ENCODE results near the gene SYT2.

SYT2 gene

DNA sequence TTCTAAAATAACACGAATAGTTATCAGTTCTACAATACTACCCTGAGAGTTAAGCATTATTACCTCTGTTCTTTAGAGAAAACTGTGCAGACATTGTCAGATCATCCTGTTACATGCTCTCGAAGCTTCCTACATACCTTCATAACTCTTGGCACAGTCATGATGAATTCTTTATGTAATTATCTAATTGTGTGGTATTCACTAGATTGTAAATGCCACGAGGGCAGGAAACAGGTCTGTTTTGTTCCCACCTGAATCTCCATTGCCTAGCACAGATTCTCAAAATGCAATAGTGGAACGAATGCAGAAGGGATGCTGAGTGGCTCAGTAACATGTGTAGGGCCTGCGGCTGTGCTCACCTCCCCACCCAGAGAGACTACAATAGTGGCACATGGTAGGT is 3.4 kb downstream of the SYT2 start:
- H3K9ac ChIP-seq (ENCODE audit: low read depth in 1 of 2, low read length in 2 of 2): no peak overlapping the region
- no peak overlapping the region for H3K4me3 ChIP-seq (ENCODE audit: low read depth in 1 of 2, low read length in 2 of 2)
- no peaks in the 10 kb centered on the region for H3K36me3 ChIP-seq (ENCODE audit: control insufficient read depth in 1 of 2, insufficient read depth in 2 of 2, low read length in 2 of 2)
- H3K27ac ChIP-seq (ENCODE audit: low read depth, low read length): no peak overlapping the region
- H3K9me3 ChIP-seq (ENCODE audit: control insufficient read depth in 1 of 2, low read length in 2 of 2): no peaks in the 10 kb centered on the region
- H3K27me3 ChIP-seq (ENCODE audit: control insufficient read depth in 1 of 2, insufficient read depth in 2 of 2, low read length in 2 of 2): peaks cover 49 to 55% of the 10 kb centered on the region in 2 donors
- peaks cover 9 to 11% of the 10 kb centered on the region in 2 donors for H3K4me1 ChIP-seq (ENCODE audit: control insufficient read depth in 1 of 2, insufficient read depth in 2 of 2, low read length in 2 of 2)

DNA sequence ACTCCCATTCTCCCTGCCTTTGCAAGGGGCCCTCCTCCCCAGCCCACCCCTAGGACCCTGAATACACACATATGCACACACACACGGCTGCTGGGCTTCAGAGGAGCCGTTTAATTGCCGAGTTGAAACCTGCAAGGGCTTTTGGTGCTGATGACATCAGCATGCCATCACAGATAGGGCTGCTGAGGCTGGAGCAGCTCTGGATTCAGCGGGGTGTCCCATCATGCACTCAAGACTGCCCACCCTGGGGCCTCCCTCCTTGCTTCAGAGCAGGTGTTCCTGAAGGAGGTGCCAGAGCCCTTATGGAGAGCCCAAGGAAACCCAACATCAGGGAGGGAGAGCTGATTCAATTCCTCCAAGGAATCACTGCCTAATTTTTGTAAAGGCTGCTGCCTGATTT is 5.7 kb downstream of the SYT2 start:
- H3K27me3 ChIP-seq (ENCODE audit: control insufficient read depth in 1 of 2, insufficient read depth in 2 of 2, low read length in 2 of 2): peaks cover 37 to 40% of the 10 kb centered on the region in 2 donors
- H3K4me3 ChIP-seq (ENCODE audit: low read depth in 1 of 2, low read length in 2 of 2): no peak overlapping the region
- no peaks in the 10 kb centered on the region for H3K9me3 ChIP-seq (ENCODE audit: control insufficient read depth in 1 of 2, low read length in 2 of 2)
- H3K9ac ChIP-seq (ENCODE audit: low read depth in 1 of 2, low read length in 2 of 2): no peak overlapping the region
- no peak overlapping the region for H3K27ac ChIP-seq (ENCODE audit: low read depth, low read length)
- H3K4me1 ChIP-seq (ENCODE audit: control insufficient read depth in 1 of 2, insufficient read depth in 2 of 2, low read length in 2 of 2): peaks cover 3 to 4% of the 10 kb centered on the region in 2 donors
- H3K36me3 ChIP-seq (ENCODE audit: control insufficient read depth in 1 of 2, insufficient read depth in 2 of 2, low read length in 2 of 2): no peaks in the 10 kb centered on the region

DNA sequence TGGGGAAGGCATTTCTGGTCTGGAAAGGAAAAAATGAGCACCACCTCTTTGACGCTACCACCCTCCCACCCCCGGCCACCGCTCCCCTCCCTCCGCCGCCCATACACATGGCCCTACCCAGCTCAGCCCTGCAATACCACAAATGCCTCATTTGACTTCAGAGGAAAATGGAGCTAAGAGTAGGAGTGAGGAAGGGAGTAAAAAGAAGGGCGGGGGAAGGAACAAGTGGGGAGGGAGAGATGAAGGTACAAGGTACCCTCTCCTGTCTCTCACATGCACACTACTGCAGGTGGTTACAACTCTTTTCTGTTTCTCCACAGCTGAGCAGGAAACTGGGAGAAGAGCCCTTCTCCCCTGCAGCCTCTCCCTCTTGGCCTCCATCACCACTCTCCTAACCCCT is 7.1 kb downstream of the SYT2 start:
- Histone ChIP-seq H3K27ac (ENCODE audit: low read depth, low read length) (no peak overlapping the region), H3K27me3 (ENCODE audit: control insufficient read depth in 1 of 2, insufficient read depth in 2 of 2, low read length in 2 of 2) (peaks cover 23 to 29% of the 10 kb centered on the region in 2 donors), H3K4me1 (ENCODE audit: control insufficient read depth in 1 of 2, insufficient read depth in 2 of 2, low read length in 2 of 2) (no peaks in the 10 kb centered on the region), H3K4me3 (ENCODE audit: low read depth in 1 of 2, low read length in 2 of 2) (no peak overlapping the region), H3K36me3 (ENCODE audit: control insufficient read depth in 1 of 2, insufficient read depth in 2 of 2, low read length in 2 of 2) (no peaks in the 10 kb centered on the region), H3K9ac (ENCODE audit: low read depth in 1 of 2, low read length in 2 of 2) (no peak overlapping the region), H3K9me3 (ENCODE audit: control insufficient read depth in 1 of 2, low read length in 2 of 2) (no peaks in the 10 kb centered on the region)

DNA sequence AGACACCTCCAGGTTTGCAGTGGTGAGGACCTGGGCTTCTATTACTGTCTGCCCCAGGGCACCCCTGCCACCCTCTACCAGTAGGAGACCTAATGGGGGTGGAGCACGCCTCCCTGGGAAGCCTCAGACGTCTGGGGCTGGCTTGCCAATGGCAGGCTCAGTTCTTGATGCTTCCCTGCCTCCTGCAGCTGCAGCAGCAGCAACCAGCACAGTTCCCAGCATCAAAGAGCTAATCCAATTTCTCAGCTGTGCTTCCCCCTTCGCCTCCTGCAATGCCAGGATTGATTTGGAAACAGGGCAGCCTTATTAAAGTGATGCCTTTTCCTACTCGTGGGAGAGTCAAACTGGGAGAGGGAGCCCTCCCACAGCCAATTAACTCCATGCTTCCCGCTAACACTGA is 8.2 kb downstream of the SYT2 start:
- Histone ChIP-seq H3K4me3 (ENCODE audit: low read depth in 1 of 2, low read length in 2 of 2) (no peak overlapping the region), H3K27ac (ENCODE audit: low read depth, low read length) (no peak overlapping the region), H3K4me1 (ENCODE audit: control insufficient read depth in 1 of 2, insufficient read depth in 2 of 2, low read length in 2 of 2) (peaks cover 3 to 4% of the 10 kb centered on the region in 2 donors), H3K9me3 (ENCODE audit: control insufficient read depth in 1 of 2, low read length in 2 of 2) (no peaks in the 10 kb centered on the region), H3K36me3 (ENCODE audit: control insufficient read depth in 1 of 2, insufficient read depth in 2 of 2, low read length in 2 of 2) (no peaks in the 10 kb centered on the region), H3K9ac (ENCODE audit: low read depth in 1 of 2, low read length in 2 of 2) (no peak overlapping the region), H3K27me3 (ENCODE audit: control insufficient read depth in 1 of 2, insufficient read depth in 2 of 2, low read length in 2 of 2) (peaks cover 12 to 27% of the 10 kb centered on the region in 2 donors)

DNA sequence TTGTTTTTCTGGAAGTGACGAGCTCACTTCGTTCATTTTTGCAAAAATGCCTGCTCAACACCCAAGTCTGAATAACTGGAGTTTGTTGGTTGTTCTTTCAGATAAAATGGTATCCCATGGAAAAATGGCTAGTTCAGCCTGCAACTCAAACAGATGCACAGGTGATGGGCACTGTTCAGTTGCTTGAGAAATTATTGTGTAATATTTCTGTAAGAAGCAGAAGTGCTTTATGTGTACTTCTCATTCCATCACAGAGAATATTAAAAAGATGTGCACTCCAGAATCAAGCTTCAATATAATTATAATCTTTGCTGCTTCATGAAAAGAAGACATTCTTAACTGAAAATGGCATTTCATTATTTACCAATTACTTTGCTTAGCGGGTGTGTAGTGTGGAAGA is 9.1 kb downstream of the SYT2 start:
- Histone ChIP-seq H3K4me3 (ENCODE audit: low read depth in 1 of 2, low read length in 2 of 2) (no peak overlapping the region), H3K36me3 (ENCODE audit: control insufficient read depth in 1 of 2, insufficient read depth in 2 of 2, low read length in 2 of 2) (no peaks in the 10 kb centered on the region), H3K27ac (ENCODE audit: low read depth, low read length) (no peak overlapping the region), H3K9ac (ENCODE audit: low read depth in 1 of 2, low read length in 2 of 2) (no peak overlapping the region), H3K4me1 (ENCODE audit: control insufficient read depth in 1 of 2, insufficient read depth in 2 of 2, low read length in 2 of 2) (peaks cover 9% of the 10 kb centered on the region in 2 donors), H3K27me3 (ENCODE audit: control insufficient read depth in 1 of 2, insufficient read depth in 2 of 2, low read length in 2 of 2) (peaks cover 3 to 27% of the 10 kb centered on the region in 2 donors), H3K9me3 (ENCODE audit: control insufficient read depth in 1 of 2, low read length in 2 of 2) (no peaks in the 10 kb centered on the region)

DNA sequence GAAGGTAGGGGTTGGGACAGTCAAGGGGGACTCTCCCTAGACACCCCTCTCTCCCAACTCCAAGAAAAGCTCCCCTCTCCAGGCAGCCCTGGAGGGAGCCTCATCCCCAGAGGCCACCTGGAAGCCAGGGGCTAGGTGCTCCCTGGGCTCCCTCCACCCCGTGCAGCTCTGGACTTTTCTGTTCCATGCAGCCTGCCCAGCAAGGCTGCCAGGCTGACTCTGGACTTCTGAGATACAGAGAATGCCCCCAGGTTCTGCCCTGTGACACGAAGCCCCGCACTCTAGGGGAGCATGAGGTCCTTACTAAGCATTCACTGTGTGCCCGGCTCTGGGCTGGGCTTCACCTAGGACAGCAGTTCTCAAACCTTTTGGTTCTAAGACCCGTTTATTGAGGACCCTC is 10.2 kb downstream of the SYT2 start:
- Histone ChIP-seq H3K4me3 (ENCODE audit: low read depth in 1 of 2, low read length in 2 of 2) (no peak overlapping the region), H3K9ac (ENCODE audit: low read depth in 1 of 2, low read length in 2 of 2) (no peak overlapping the region), H3K27ac (ENCODE audit: low read depth, low read length) (no peak overlapping the region), H3K27me3 (ENCODE audit: control insufficient read depth in 1 of 2, insufficient read depth in 2 of 2, low read length in 2 of 2) (peaks cover 3 to 18% of the 10 kb centered on the region in 2 donors), H3K9me3 (ENCODE audit: control insufficient read depth in 1 of 2, low read length in 2 of 2) (no peaks in the 10 kb centered on the region), H3K36me3 (ENCODE audit: control insufficient read depth in 1 of 2, insufficient read depth in 2 of 2, low read length in 2 of 2) (no peaks in the 10 kb centered on the region), H3K4me1 (ENCODE audit: control insufficient read depth in 1 of 2, insufficient read depth in 2 of 2, low read length in 2 of 2) (peaks cover 9% of the 10 kb centered on the region in 2 donors)

DNA sequence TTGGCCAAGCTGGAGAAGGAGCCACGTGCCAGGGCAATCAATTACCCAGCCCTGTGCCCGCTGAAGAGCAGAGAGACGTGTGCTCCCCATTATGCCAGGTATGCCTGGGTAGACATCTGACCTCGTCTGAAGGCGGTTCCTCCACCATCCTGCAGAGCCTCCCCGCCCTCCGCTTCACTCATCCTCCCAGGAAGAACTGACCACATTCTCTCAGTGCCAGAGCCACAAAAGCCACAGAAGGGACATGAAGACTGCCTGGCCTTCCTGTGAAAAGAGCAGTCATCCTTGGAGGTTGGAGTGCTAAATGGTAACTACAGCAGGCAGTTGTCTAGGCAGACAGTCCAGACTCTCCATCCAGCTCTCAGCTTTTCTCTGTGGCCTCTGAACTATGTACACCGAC is 12.0 kb downstream of the SYT2 start:
- no peaks in the 10 kb centered on the region for H3K36me3 ChIP-seq (ENCODE audit: control insufficient read depth in 1 of 2, insufficient read depth in 2 of 2, low read length in 2 of 2)
- peaks cover 9% of the 10 kb centered on the region in 2 donors for H3K4me1 ChIP-seq (ENCODE audit: control insufficient read depth in 1 of 2, insufficient read depth in 2 of 2, low read length in 2 of 2)
- H3K27ac ChIP-seq (ENCODE audit: low read depth, low read length): no peak overlapping the region
- no peak overlapping the region for H3K4me3 ChIP-seq (ENCODE audit: low read depth in 1 of 2, low read length in 2 of 2)
- no peaks in the 10 kb centered on the region for H3K9me3 ChIP-seq (ENCODE audit: control insufficient read depth in 1 of 2, low read length in 2 of 2)
- no peak overlapping the region for H3K9ac ChIP-seq (ENCODE audit: low read depth in 1 of 2, low read length in 2 of 2)
- peaks cover 3 to 8% of the 10 kb centered on the region in 2 donors for H3K27me3 ChIP-seq (ENCODE audit: control insufficient read depth in 1 of 2, insufficient read depth in 2 of 2, low read length in 2 of 2)

DNA sequence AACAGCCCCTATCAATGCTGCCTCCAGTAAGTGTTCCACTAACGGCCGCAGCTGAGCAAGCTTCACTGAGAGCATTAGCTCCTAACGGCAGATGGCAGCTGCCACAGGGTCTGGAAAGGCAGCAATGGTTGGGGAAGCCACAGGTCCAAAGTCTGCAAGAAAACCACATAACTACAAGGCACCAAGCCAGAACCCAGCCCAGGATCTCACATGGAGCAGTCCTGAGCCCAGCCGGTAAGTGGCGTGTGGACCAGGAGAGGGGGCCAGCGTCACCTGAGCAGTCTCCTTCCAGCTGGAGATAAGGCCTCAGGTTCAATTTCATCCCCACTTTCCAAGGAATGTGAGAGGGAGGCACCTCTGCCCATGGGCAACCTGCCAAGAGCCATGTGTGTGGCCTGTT is 13.2 kb downstream of the SYT2 start:
- Histone ChIP-seq H3K4me3 (ENCODE audit: low read depth in 1 of 2, low read length in 2 of 2) (no peak overlapping the region), H3K36me3 (ENCODE audit: control insufficient read depth in 1 of 2, insufficient read depth in 2 of 2, low read length in 2 of 2) (no peaks in the 10 kb centered on the region), H3K9me3 (ENCODE audit: control insufficient read depth in 1 of 2, low read length in 2 of 2) (no peaks in the 10 kb centered on the region), H3K27me3 (ENCODE audit: control insufficient read depth in 1 of 2, insufficient read depth in 2 of 2, low read length in 2 of 2) (peaks cover 3 to 7% of the 10 kb centered on the region in 2 donors), H3K27ac (ENCODE audit: low read depth, low read length) (no peak overlapping the region), H3K4me1 (ENCODE audit: control insufficient read depth in 1 of 2, insufficient read depth in 2 of 2, low read length in 2 of 2) (peaks cover 9% of the 10 kb centered on the region in 2 donors), H3K9ac (ENCODE audit: low read depth in 1 of 2, low read length in 2 of 2) (no peak overlapping the region)

DNA sequence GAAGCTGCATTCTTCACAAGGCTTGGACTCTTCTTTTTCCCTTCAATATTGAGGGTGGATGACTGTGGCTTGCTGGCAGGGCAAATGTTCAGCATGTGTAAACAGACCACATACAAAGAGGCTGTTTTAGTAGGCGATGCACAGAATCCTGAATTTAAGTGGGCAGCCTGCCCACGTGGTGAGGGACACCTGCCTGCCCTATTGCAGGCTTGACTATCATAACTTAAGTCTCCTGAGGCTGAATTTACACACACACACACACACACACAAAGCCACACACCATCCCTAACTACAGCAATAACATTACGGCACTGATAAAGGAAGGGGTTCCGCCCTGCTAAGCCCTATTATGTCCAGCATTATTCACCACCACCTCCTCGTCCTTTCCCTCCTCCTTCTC is 15.9 kb downstream of the SYT2 start:
- peaks cover 9% of the 10 kb centered on the region in 2 donors for H3K4me1 ChIP-seq (ENCODE audit: control insufficient read depth in 1 of 2, insufficient read depth in 2 of 2, low read length in 2 of 2)
- H3K27me3 ChIP-seq (ENCODE audit: control insufficient read depth in 1 of 2, insufficient read depth in 2 of 2, low read length in 2 of 2): peaks cover 3 to 10% of the 10 kb centered on the region in 2 donors
- H3K27ac ChIP-seq (ENCODE audit: low read depth, low read length): no peak overlapping the region
- H3K4me3 ChIP-seq (ENCODE audit: low read depth in 1 of 2, low read length in 2 of 2): no peak overlapping the region
- H3K9ac ChIP-seq (ENCODE audit: low read depth in 1 of 2, low read length in 2 of 2): no peak overlapping the region
- no peaks in the 10 kb centered on the region for H3K9me3 ChIP-seq (ENCODE audit: control insufficient read depth in 1 of 2, low read length in 2 of 2)
- no peaks in the 10 kb centered on the region for H3K36me3 ChIP-seq (ENCODE audit: control insufficient read depth in 1 of 2, insufficient read depth in 2 of 2, low read length in 2 of 2)

DNA sequence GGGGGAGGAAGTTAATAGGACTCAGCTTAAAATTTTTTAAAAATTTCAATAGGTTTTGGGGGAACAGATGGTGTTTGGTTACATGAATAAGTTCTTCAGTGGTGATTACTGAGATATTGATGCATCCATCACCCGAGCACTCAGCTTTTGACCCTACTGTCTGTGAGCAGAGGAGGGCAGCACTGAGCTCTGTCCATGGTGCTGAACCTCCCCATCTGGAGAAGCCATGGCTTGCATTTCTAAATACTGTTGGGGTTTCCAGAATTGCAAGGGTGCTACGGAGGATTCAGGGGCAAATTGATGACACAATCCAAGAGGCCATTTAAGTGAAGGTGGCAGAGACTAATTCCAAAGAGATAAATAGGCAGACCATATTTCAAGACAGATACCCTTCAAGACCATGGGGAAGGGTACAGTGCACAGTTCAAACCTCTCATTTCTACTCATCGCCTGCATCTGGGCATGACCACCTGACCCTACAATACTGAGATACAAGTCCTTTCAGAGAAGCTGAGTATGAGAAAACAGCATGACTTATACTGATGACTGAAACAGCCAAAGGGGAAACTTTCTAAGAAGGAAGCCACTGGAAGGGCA is 17.2 kb downstream of the SYT2 start:
- peaks cover 9% of the 10 kb centered on the region in 2 donors for H3K4me1 ChIP-seq (ENCODE audit: control insufficient read depth in 1 of 2, insufficient read depth in 2 of 2, low read length in 2 of 2)
- H3K27me3 ChIP-seq (ENCODE audit: control insufficient read depth in 1 of 2, insufficient read depth in 2 of 2, low read length in 2 of 2): peaks cover 3 to 9% of the 10 kb centered on the region in 2 donors
- no peak overlapping the region for H3K4me3 ChIP-seq (ENCODE audit: low read depth in 1 of 2, low read length in 2 of 2)
- H3K36me3 ChIP-seq (ENCODE audit: control insufficient read depth in 1 of 2, insufficient read depth in 2 of 2, low read length in 2 of 2): no peaks in the 10 kb centered on the region
- no peak overlapping the region for H3K27ac ChIP-seq (ENCODE audit: low read depth, low read length)
- no peaks in the 10 kb centered on the region for H3K9me3 ChIP-seq (ENCODE audit: control insufficient read depth in 1 of 2, low read length in 2 of 2)
- no peak overlapping the region for H3K9ac ChIP-seq (ENCODE audit: low read depth in 1 of 2, low read length in 2 of 2)

DNA sequence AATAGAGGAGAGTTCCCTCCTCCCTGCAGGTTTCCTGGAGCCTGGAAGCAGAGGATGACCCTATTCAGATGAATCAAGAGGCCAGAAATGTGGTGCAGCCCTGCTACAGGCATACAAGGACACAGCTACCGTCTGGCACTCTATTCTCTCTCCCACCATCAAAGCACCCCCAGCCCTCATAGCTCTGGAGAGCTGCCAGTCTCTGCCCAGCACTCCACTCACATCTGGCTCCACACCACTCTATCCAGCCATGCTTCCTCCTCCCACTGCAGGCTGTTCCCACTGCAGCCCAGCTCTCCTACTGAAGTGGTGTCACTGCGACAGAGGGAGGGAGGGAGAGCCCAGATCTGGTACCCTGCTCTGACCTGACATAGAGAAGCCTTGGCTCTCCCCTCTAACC is 18.4 kb downstream of the SYT2 start:
- Histone ChIP-seq H3K27me3 (ENCODE audit: control insufficient read depth in 1 of 2, insufficient read depth in 2 of 2, low read length in 2 of 2) (peaks cover 3 to 6% of the 10 kb centered on the region in 2 donors), H3K9ac (ENCODE audit: low read depth in 1 of 2, low read length in 2 of 2) (no peak overlapping the region), H3K4me1 (ENCODE audit: control insufficient read depth in 1 of 2, insufficient read depth in 2 of 2, low read length in 2 of 2) (peaks cover 3 to 4% of the 10 kb centered on the region in 2 donors), H3K4me3 (ENCODE audit: low read depth in 1 of 2, low read length in 2 of 2) (no peak overlapping the region), H3K27ac (ENCODE audit: low read depth, low read length) (no peak overlapping the region), H3K36me3 (ENCODE audit: control insufficient read depth in 1 of 2, insufficient read depth in 2 of 2, low read length in 2 of 2) (no peaks in the 10 kb centered on the region), H3K9me3 (ENCODE audit: control insufficient read depth in 1 of 2, low read length in 2 of 2) (no peaks in the 10 kb centered on the region)
